ENCODE data around the gene BAX. TPM values are rescaled to one million over a fixed set of nuclear protein-coding genes. Genes with fewer than 3 reads are reported as not detected.
"Not testable (repeated sequence)": the region's sequence is repeated elsewhere in the genome, so short reads cannot be mapped to it uniquely, and the experiment has no call there.

Gene BAX
- 376 and 407 TPM in 2 replicates for total RNA-seq

DNA sequence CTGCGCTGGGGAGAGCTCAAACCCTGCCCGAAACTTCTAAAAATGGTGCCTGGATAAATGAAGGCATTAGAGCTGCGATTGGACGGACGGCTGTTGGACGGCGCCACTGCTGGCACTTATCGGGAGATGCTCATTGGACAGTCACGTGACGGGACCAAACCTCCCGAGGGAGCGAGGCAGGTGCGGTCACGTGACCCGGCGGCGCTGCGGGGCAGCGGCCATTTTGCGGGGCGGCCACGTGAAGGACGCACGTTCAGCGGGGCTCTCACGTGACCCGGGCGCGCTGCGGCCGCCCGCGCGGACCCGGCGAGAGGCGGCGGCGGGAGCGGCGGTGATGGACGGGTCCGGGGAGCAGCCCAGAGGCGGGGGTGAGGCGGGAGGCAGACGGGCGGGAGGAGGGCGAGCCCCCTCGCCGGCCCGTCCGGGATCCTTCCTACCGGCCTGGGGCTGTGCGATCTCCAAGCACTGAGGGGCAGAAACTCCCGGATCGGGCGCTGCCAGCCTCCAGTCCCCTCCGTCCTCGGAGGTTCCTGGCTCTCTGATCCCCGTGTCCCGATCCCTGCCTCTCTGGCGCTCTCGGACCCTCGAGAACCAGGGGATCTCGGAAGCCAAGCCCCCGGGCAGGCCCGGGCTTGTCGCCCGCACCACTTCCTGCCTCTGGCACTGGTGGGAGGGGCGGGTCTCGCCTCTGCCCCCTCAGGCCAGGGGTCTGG lies at the start of gene BAX:
BAX (plus strand) TSS at position 281 of the 713 bp plus-strand sequence; CDS start at position 335, 54 bp downstream.
- intact Hi-C loops (cut with micrococcal nuclease): loop anchor here (1.0 kb wide), 5 partner anchors 11 to 96 kb away; partner anchors contain the start of genes DHDH, FTL and NUCB1

- intact Hi-C loops (cut with micrococcal nuclease): no loop called here
These were observed 49.0 kb upstream of the BAX start for GRCh38 chr19:48905664-48906063.

DNA sequence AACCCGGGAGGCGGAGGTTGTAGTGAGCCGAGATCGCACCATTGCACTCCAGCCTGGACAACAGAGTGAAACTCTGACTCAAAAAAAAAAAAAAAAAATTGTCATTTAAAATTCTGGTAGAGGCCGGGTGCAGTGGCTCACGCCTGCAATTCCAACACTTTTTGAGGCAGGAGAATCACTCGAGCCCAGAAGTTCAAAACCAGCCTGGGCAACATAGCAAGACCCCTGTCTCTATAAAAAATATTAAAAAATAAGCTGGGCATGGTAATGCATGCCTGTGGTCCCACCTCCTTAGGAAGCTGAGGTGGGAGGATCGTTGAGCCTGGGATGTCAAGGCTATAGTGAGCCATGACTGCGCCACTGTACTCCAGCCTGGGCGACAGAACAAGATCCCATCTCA lies 48.4 kb upstream of the BAX start:
- intact Hi-C loops (cut with micrococcal nuclease): no loop called here

- intact Hi-C loops (cut with micrococcal nuclease): no loop called here
These were observed 47.0 kb upstream of the BAX start for GRCh38 chr19:48907671-48908070.

GRCh38 chr19:48909424-48910077 lies 45.1 kb upstream of the BAX start:
- intact Hi-C loops (cut with micrococcal nuclease): not testable (repeated sequence)

DNA sequence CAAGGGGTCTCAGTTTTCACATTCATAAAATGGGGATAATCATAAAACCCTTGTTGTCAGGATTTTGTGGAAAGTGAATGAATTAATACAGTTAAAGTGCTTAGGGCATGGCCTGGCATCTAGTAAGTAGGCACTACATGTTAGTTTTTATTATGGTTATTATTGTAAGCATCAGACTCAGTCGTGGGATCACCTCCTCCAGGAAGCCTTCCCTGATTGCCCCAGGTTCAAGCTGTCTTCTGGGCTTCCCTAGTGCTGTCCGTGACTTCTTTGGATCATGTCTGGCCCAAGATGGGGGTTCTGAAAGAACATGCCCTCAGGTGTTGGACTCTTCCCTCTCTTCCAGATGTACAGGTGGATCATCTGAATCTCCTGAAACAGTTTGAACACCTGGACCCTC lies 43.9 kb upstream of the BAX start:
- intact Hi-C loops (cut with micrococcal nuclease): no loop called here

GRCh38 chr19:48913114-48913889 lies 41.4 kb upstream of the BAX start:
- intact Hi-C loops (cut with micrococcal nuclease): loop anchor here (1.0 kb wide), 2 partner anchors 13 to 20 kb away; partner anchors contain the start of genes DHDH and NUCB1

DNA sequence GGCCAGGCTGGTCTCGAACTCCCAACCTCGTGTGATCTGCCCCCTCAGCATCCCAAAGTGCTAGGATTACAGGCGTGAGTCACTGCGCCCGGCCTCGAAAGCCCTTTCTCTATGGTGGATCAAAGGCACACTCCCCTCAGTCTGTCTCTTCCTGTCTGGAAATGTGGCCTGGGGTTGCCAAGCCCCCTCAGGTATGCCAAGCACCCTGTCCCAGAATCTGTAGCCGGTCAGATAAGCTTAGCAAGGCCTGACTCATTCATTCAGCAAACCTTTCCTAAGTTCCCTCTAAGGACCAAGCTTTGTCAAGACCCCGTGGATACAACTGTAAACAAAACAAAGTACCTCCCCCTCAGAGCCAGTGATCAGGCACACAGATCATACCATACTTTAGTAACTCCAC lies 40.5 kb upstream of the BAX start:
- intact Hi-C loops (cut with micrococcal nuclease): no loop called here

- intact Hi-C loops (cut with micrococcal nuclease): no loop called here
These were observed 38.9 kb upstream of the BAX start for GRCh38 chr19:48915757-48916156.

GRCh38 chr19:48918071-48918470 lies 36.6 kb upstream of the BAX start:
- intact Hi-C loops (cut with micrococcal nuclease): no loop called here

DNA sequence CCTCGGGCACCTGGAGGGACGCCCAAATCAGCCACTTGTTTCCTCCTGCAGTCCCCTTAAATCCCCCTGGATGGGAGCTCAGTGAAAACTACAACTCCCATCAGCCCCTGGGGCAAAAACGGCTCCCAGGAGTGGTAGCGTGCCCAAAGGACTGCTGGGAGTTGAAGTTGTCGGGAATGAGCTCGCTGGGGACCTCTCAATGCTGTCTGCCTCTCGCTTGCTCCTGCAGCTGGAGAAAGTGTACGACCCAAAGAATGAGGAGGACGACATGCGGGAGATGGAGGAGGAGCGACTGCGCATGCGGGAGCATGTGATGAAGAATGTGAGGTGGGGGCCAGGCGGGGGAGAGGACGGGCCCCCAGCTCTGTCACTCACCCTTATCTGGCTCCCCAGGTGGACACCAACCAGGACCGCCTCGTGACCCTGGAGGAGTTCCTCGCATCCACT lies 35.9 kb upstream of the BAX start:
- intact Hi-C loops (cut with micrococcal nuclease): no loop called here

- intact Hi-C loops (cut with micrococcal nuclease): not testable (repeated sequence)
These were observed 35.4 kb upstream of the BAX start for GRCh38 chr19:48919271-48919670.

- intact Hi-C loops (cut with micrococcal nuclease): no loop called here
These were observed 33.7 kb upstream of the BAX start for GRCh38 chr19:48920949-48921348.

DNA sequence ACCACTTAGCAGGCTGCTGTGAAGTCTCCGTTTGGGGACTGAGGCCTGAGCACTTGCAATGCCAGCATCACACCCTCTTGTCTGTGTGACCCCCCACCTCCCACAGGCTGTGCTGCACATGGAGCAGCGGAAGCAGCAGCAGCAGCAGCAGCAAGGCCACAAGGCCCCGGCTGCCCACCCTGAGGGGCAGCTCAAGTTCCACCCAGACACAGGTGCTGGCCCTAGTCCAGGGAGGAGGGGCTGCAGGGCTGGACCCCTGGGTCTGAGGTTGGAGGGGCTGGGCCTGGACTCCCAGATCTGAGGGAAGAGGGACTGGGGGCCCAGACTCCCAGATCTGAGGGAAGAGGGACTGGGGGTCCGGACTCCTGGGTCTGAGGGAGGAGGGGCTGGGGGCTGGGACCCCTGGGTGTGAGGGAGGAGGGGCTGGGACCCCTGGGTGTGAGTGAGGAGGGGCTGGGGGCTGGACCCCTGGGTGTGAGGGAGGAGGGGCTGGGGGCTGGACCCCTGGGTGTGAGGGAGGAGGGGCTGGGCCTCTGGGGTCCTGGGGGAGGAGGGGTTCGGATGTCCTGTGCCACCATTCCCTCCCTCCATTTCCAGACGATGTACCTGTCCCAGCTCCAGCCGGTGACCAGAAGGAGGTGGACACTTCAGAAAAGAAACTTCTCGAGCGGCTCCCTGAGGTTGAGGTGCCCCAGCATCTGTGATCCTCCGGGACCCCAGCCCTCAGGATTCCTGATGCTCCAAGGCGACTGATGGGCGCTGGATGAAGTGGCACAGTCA lies 32.8 kb upstream of the BAX start:
- intact Hi-C loops (cut with micrococcal nuclease): no loop called here

- intact Hi-C loops (cut with micrococcal nuclease): no loop called here
These were observed 31.9 kb upstream of the BAX start for GRCh38 chr19:48922548-48923490.

DNA sequence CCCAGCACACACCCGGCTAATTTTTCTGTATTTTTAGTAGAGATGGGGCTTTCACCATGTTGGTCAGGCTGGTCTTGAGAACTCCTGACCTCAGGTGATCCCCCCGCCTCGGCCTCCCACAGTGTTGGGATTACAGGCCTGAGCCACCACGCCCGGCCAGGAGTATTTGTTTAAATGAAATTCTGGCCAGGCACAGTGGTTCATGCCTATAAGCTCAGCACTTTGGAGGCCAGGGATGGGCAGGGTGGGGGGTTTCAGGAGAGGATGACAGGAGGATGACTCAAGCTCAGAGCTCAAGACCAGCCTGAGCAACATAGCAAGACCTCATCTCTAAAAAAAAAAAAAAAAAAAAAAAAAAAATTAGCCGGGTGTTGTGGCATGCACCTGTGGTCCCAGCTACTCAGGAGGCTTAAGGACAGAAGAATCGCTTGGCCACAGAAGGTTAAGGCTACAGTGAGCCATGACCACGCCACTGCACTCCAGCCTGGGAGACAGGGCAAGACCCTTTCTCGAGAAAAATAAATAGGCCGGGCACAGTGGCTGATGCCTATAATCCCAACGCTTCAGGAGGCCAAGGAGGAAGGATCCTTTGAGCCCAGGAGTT lies 29.3 kb upstream of the BAX start:
- intact Hi-C loops (cut with micrococcal nuclease): no loop called here

GRCh38 chr19:48925890-48926289 lies 28.8 kb upstream of the BAX start:
- intact Hi-C loops (cut with micrococcal nuclease): not testable (repeated sequence)

GRCh38 chr19:48926909-48927308 lies 27.8 kb upstream of the BAX start:
- intact Hi-C loops (cut with micrococcal nuclease): no loop called here

GRCh38 chr19:48927692-48928091 lies 27.0 kb upstream of the BAX start:
- intact Hi-C loops (cut with micrococcal nuclease): not testable (repeated sequence)

Data from T-helper 1 cell treated with Interleukin-12 subunit alpha and Interleukin-12 subunit beta and Interleukin-4 antibody, amounts not matched to agents 30 ng/mL and 1 ng/mL, for 36 hours (primary cell).